ENCODE data around the gene A1BG. TPM values are rescaled to one million over a fixed set of nuclear protein-coding genes. Genes with fewer than 3 reads are reported as not detected.

A1BG gene
- total RNA-seq, 1 experiment from 2014 or later = 1.2 TPM

DNA sequence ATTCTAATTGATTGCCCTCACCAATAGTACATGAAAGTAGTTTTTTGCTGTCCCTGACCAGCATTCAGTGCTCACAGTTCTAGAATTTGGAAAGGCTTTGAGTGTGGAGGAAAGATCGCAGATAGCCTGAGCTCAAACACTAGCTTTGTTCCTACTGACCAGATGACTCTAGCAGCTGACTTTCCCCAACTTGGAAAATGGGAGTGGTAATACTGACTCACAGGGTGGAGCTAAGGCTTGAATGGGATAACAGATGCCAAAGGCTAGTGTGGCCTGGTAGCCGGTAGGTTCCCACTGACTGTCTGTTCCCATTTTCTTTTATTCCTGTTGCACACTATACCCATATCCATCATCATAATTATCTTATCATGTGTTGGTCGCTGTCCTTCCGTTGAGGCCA, 22.8 kb downstream of the A1BG start:
- intact Hi-C loops (cut with micrococcal nuclease) = no loop called here
- H3K4me2 ChIP-seq (ENCODE audit: low read length) = no peak overlapping the region
- no peaks in the 10 kb centered on the region for H3K9me3 ChIP-seq (ENCODE audit: control insufficient read depth in 1 of 2, insufficient read depth in 1 of 2, low read depth in 1 of 2, low read length in 2 of 2)
- no peak for DNase-seq (ENCODE audit: low read depth, low spot score)
- ChIA-PET CTCF (no interaction called here), POLR2A (interaction anchor here (1.0 to 1.3 kb wide), 2 partner anchors 15 to 32 kb away, joined by 3 read pairs; partner anchors contain the start of gene ZNF497), RAD21 (ENCODE audit: low non-redundant PET in 1 of 2, low total read pairs in 2 of 2, uncharacterized antibody in 2 of 2, unreplicated experiment in 2 of 2) (no interaction called here)
- H3K79me2 ChIP-seq (ENCODE audit: insufficient read depth, low read length) = peaks cover 29% of the 10 kb centered on the region
- 0 out of 4 replicates have a peak, but pooled peaks cover 0 to 4% of the 10 kb centered on the region in 2 experiments for H3K36me3 ChIP-seq (ENCODE audit: control insufficient read depth in 1 of 2, insufficient read depth in 2 of 2, low read length in 2 of 2)
- peaks cover 10 to 24% of the 10 kb centered on the region in 2 experiments for H3K4me1 ChIP-seq (ENCODE audit: control insufficient read depth in 1 of 2, insufficient read depth in 2 of 2, low read length in 2 of 2)
- no peak for TF ChIP-seq JUND (IDR thresholded peaks at IDR 0.05)
- no peak for TF ChIP-seq CBX3 (IDR thresholded peaks at IDR 0.05; ENCODE audit: low read depth)
- TF ChIP-seq SP1 (IDR thresholded peaks at IDR 0.05; ENCODE audit: low read depth) = no peak
- no peak for TF ChIP-seq EZH2phosphoT487 (IDR thresholded peaks at IDR 0.05; ENCODE audit: borderline replicate concordance)
- no peak for TF ChIP-seq YY1 (IDR thresholded peaks at IDR 0.05; ENCODE audit: extremely low read depth, insufficient replicate concordance, low read depth, low read length)
- no peak for TF ChIP-seq ATF3 (IDR thresholded peaks at IDR 0.05)
- TF ChIP-seq, protein P1, sequence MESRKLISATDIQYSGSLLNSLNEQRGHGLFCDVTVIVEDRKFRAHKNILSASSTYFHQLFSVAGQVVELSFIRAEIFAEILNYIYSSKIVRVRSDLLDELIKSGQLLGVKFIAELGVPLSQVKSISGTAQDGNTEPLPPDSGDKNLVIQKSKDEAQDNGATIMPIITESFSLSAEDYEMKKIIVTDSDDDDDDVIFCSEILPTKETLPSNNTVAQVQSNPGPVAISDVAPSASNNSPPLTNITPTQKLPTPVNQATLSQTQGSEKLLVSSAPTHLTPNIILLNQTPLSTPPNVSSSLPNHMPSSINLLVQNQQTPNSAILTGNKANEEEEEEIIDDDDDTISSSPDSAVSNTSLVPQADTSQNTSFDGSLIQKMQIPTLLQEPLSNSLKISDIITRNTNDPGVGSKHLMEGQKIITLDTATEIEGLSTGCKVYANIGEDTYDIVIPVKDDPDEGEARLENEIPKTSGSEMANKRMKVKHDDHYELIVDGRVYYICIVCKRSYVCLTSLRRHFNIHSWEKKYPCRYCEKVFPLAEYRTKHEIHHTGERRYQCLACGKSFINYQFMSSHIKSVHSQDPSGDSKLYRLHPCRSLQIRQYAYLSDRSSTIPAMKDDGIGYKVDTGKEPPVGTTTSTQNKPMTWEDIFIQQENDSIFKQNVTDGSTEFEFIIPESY (IDR thresholded peaks at IDR 0.05; ENCODE audit: extremely low read depth, insufficient replicate concordance, low read length) = no peak
- TF ChIP-seq, protein P2, sequence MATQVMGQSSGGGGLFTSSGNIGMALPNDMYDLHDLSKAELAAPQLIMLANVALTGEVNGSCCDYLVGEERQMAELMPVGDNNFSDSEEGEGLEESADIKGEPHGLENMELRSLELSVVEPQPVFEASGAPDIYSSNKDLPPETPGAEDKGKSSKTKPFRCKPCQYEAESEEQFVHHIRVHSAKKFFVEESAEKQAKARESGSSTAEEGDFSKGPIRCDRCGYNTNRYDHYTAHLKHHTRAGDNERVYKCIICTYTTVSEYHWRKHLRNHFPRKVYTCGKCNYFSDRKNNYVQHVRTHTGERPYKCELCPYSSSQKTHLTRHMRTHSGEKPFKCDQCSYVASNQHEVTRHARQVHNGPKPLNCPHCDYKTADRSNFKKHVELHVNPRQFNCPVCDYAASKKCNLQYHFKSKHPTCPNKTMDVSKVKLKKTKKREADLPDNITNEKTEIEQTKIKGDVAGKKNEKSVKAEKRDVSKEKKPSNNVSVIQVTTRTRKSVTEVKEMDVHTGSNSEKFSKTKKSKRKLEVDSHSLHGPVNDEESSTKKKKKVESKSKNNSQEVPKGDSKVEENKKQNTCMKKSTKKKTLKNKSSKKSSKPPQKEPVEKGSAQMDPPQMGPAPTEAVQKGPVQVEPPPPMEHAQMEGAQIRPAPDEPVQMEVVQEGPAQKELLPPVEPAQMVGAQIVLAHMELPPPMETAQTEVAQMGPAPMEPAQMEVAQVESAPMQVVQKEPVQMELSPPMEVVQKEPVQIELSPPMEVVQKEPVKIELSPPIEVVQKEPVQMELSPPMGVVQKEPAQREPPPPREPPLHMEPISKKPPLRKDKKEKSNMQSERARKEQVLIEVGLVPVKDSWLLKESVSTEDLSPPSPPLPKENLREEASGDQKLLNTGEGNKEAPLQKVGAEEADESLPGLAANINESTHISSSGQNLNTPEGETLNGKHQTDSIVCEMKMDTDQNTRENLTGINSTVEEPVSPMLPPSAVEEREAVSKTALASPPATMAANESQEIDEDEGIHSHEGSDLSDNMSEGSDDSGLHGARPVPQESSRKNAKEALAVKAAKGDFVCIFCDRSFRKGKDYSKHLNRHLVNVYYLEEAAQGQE (IDR thresholded peaks at IDR 0.05; ENCODE audit: low read depth) = no peak
- no peak for ATAC-seq
- BruUV-seq (replicated peaks) = no TSS peak
- no peak overlapping the region for H3K4me3 ChIP-seq (replicated peaks in 1 of 2; ENCODE audit: low read depth in 1 of 2, low read length in 2 of 2)
- H3K9ac ChIP-seq (ENCODE audit: low read length) = no peak overlapping the region
- H4K20me1 ChIP-seq (ENCODE audit: insufficient read depth) = no peaks in the 10 kb centered on the region
- no peaks in the 10 kb centered on the region for H3K27me3 ChIP-seq (ENCODE audit: insufficient read depth, low read length)
- H3K9me2 ChIP-seq (ENCODE audit: insufficient read depth) = no peaks in the 10 kb centered on the region
- no peak overlapping the region for H3K27ac ChIP-seq (ENCODE audit: low read depth, low read length)
- H2AFZ ChIP-seq (ENCODE audit: low read depth, low read length, poor library complexity, severe bottlenecking) = no peak overlapping the region
